H1 (cell line): ENCODE results near the gene CDK13.

ENCODE experiments used
- GABPA ChIP-seq: IDR thresholded peaks from 2 replicates; pipeline ENCODE4 v1.6.1; 2011; ENCODE audit warnings: mild to moderate bottlenecking, low read length, moderate library complexity, borderline replicate concordance; ENCODE audit not compliant: insufficient read depth
- POLR2A ChIP-seq, 2 experiments: IDR thresholded peaks; 1 replicate in 1 of 2; 2 replicates in 1 of 2; pipeline ENCODE4 v1.6.1; 2011; ENCODE audit warnings: low read depth in 2 of 2, low read length in 2 of 2, mild to moderate bottlenecking in 2 of 2; ENCODE audit errors: control extremely low read depth in 1 of 2
- TF ChIP-seq, protein P1 (sequence below), 3 experiments: IDR thresholded peaks; 1 replicate in 2 of 3; 2 replicates in 1 of 3; pipeline versions ENCODE4 v1.5.1 to v1.6.1; 2011; ENCODE audit warnings: low read length in 3 of 3, mild to moderate bottlenecking in 3 of 3, inconsistent platforms in 2 of 3, low read depth in 1 of 3, moderate library complexity in 1 of 3; ENCODE audit not compliant: insufficient read depth in 1 of 3; ENCODE audit errors: control extremely low read depth in 1 of 3

DNA sequence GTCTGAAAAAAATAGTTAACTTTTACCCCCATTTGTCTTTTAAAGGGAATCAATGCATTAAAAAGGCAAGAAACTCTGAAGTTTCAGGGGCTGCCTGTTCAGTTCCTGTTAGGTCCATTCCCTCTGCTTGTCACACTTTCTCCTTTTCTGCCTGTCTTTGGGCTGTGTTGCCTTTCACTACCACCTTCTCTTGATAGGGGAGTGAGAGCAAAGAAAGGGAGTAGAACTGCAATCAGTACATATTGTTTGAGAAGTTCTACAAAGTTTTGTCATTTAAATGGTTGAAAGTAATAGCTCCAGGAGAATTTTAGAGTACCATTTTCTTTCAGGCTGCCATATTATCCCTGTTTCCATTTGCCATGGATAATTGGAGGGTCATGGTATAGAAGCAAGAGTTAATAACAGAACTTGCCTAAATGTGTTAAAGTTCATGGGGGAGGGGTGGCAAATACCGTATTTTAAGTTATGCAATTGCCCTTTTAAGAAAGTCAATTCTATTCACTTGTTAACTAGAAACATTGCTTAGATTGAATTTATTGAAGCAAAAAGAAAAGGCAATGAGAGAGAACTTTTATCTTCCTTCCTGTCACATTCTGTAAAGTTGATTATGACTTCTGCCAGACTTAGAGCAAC, 145.8 kb downstream of the CDK13 start:
- TF ChIP-seq, protein P1, sequence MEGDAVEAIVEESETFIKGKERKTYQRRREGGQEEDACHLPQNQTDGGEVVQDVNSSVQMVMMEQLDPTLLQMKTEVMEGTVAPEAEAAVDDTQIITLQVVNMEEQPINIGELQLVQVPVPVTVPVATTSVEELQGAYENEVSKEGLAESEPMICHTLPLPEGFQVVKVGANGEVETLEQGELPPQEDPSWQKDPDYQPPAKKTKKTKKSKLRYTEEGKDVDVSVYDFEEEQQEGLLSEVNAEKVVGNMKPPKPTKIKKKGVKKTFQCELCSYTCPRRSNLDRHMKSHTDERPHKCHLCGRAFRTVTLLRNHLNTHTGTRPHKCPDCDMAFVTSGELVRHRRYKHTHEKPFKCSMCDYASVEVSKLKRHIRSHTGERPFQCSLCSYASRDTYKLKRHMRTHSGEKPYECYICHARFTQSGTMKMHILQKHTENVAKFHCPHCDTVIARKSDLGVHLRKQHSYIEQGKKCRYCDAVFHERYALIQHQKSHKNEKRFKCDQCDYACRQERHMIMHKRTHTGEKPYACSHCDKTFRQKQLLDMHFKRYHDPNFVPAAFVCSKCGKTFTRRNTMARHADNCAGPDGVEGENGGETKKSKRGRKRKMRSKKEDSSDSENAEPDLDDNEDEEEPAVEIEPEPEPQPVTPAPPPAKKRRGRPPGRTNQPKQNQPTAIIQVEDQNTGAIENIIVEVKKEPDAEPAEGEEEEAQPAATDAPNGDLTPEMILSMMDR (IDR thresholded peaks at IDR 0.05; ENCODE audit: control extremely low read depth in 1 of 3, insufficient read depth in 1 of 3, low read depth in 1 of 3, low read length in 3 of 3), result no peak
- TF ChIP-seq POLR2A (IDR thresholded peaks at IDR 0.05; ENCODE audit: control extremely low read depth in 1 of 2, low read depth in 2 of 2, low read length in 2 of 2) (no peak), GABPA (no peak)
